Glutamatergic neuron (in vitro differentiated cells): Measurements from ENCODE around the gene SEMA6B. TPM values are rescaled to one million over a fixed set of nuclear protein-coding genes. Genes with fewer than 3 reads are reported as not detected.

Experiments
- DNase-seq: peaks from one replicate; pipeline ENCODE4 v3.0.0; 2022
- H3K27ac Mint-ChIP-seq: one replicate; pipeline ENCODE4 v1.8.0; 2020; ENCODE audit warnings: mild to moderate bottlenecking, mixed read lengths, inconsistent platforms; ENCODE audit not compliant: unreplicated experiment
- H3K27me3 Mint-ChIP-seq: one replicate; pipeline ENCODE4 v1.8.0; 2020; ENCODE audit warnings: mild to moderate bottlenecking, moderate library complexity, mixed read lengths, inconsistent platforms; ENCODE audit not compliant: unreplicated experiment
- H3K36me3 Mint-ChIP-seq: one replicate; pipeline ENCODE4 v1.8.0; 2020; ENCODE audit warnings: mild to moderate bottlenecking, mixed read lengths, inconsistent platforms; ENCODE audit not compliant: unreplicated experiment
- H3K4me1 Mint-ChIP-seq: one replicate; pipeline ENCODE4 v1.8.0; 2020; ENCODE audit warnings: mild to moderate bottlenecking, low read depth, mixed read lengths, inconsistent platforms; ENCODE audit not compliant: unreplicated experiment
- H3K4me3 Mint-ChIP-seq: one replicate; pipeline ENCODE4 v1.8.0; 2020; ENCODE audit warnings: mild to moderate bottlenecking, mixed read lengths, inconsistent platforms; ENCODE audit not compliant: unreplicated experiment
- H3K9me3 Mint-ChIP-seq: one replicate; pipeline ENCODE4 v1.8.0; 2020; ENCODE audit warnings: mild to moderate bottlenecking, moderate library complexity, mixed read lengths, inconsistent platforms; ENCODE audit not compliant: unreplicated experiment
- CTCF ChIP-seq: fragments of 200-600 bp; sonication (generic); IDR thresholded peaks from one replicate; pipeline ENCODE4 v1.5.0; 2021; ENCODE audit not compliant: partially characterized antibody, unreplicated experiment
- total RNA-seq: library from RNA; stranded (reverse); fragmentation: NEBNext Ultra II Directional; extraction: Animal tissue kit (Norgen Biotek cat#: 25700); gene quantifications from one replicate; pipeline ENCODE4 v1.2.1, GENCODE V29; 2021; ENCODE audit not compliant: unreplicated experiment

SEMA6B gene
- total RNA-seq, 1 donor from 2014 or later: 234 TPM

- Mint-ChIP-seq H3K27ac (peak overlapping the region; percentile 89), H3K4me1 (peaks cover 10% of the 10 kb centered on the region), H3K4me3 (peak overlapping the region; percentile 82), H3K9me3 (peaks cover 16% of the 10 kb centered on the region), H3K36me3 (no peaks in the 10 kb centered on the region), H3K27me3 (peaks cover 20% of the 10 kb centered on the region)
- TF ChIP-seq CTCF: no peak
- peak; percentile 44 for DNase-seq
Measured at GRCh38 chr19:4580961-4581665, 21.6 kb upstream of the SEMA6B start.

GRCh38 chr19:4580021-4580901 lies 20.8 kb upstream of the SEMA6B start:
- peak; percentile 57 for DNase-seq
- peak overlapping the region; percentile 89 for H3K27ac Mint-ChIP-seq
- no peaks in the 10 kb centered on the region for H3K36me3 Mint-ChIP-seq
- H3K9me3 Mint-ChIP-seq: peaks cover 15% of the 10 kb centered on the region
- H3K4me1 Mint-ChIP-seq: peaks cover 3% of the 10 kb centered on the region
- H3K4me3 Mint-ChIP-seq: peak overlapping the region; percentile 92
- TF ChIP-seq CTCF: no peak
- H3K27me3 Mint-ChIP-seq: peaks cover 14% of the 10 kb centered on the region

GRCh38 chr19:4579389-4579788 lies 19.9 kb upstream of the SEMA6B start:
- peak overlapping the region; percentile 64 for H3K27ac Mint-ChIP-seq
- peaks cover 12% of the 10 kb centered on the region for H3K9me3 Mint-ChIP-seq
- peak overlapping the region; percentile 92 for H3K4me3 Mint-ChIP-seq
- H3K36me3 Mint-ChIP-seq: no peaks in the 10 kb centered on the region
- peaks cover 12% of the 10 kb centered on the region for H3K27me3 Mint-ChIP-seq
- DNase-seq: no peak
- H3K4me1 Mint-ChIP-seq: peaks cover 3% of the 10 kb centered on the region
- no peak for TF ChIP-seq CTCF

GRCh38 chr19:4578552-4579248 lies 19.2 kb upstream of the SEMA6B start:
- H3K27ac Mint-ChIP-seq: peak overlapping the region; percentile 64
- peaks cover 12% of the 10 kb centered on the region for H3K27me3 Mint-ChIP-seq
- H3K9me3 Mint-ChIP-seq: peaks cover 12% of the 10 kb centered on the region
- DNase-seq: no peak
- H3K36me3 Mint-ChIP-seq: no peaks in the 10 kb centered on the region
- no peak for TF ChIP-seq CTCF
- H3K4me1 Mint-ChIP-seq: peaks cover 3% of the 10 kb centered on the region
- H3K4me3 Mint-ChIP-seq: peak overlapping the region; percentile 92
